DMS153 treated with DMSO at 0.1 percent for 48 hours (cell line): ENCODE results near the gene BICD1.

Source experiments
- DNase-seq: peaks from one replicate; lab custom pipeline; 2025; ENCODE audit not compliant: unreplicated experiment; lab: John Stamatoyannopoulos, UW

Gene BICD1

GRCh38 chr12:32322354-32322753 lies 215.7 kb downstream of the BICD1 start:
- DNase-seq: no peak

- no peak for DNase-seq
Observed at GRCh38 chr12:32331133-32331532, 224.5 kb downstream of the BICD1 start.

GRCh38 chr12:32332446-32332845 lies 225.8 kb downstream of the BICD1 start:
- no peak for DNase-seq

GRCh38 chr12:32334371-32334777 lies 227.7 kb downstream of the BICD1 start:
- DNase-seq: no peak

- no peak for DNase-seq
Observed at GRCh38 chr12:32336261-32336660, 229.6 kb downstream of the BICD1 start.

- no peak for DNase-seq
Observed at GRCh38 chr12:32343496-32343895, 236.8 kb downstream of the BICD1 start.

GRCh38 chr12:32344047-32344446 lies 237.4 kb downstream of the BICD1 start:
- no peak for DNase-seq

- DNase-seq: no peak
Observed at GRCh38 chr12:32353540-32353939, 246.9 kb downstream of the BICD1 start.

- DNase-seq: no peak
Observed at GRCh38 chr12:32357601-32358249, 251.1 kb downstream of the BICD1 start.

GRCh38 chr12:32360956-32361355 lies 254.3 kb downstream of the BICD1 start:
- no peak for DNase-seq

- no peak for DNase-seq
Observed at GRCh38 chr12:32362892-32363291, 256.2 kb downstream of the BICD1 start.

GRCh38 chr12:32365473-32366064 lies 258.9 kb downstream of the BICD1 start:
- peak; percentile 39 for DNase-seq

GRCh38 chr12:32366714-32367113 lies 260.1 kb downstream of the BICD1 start:
- no peak for DNase-seq

GRCh38 chr12:32367381-32367780 lies 260.7 kb downstream of the BICD1 start:
- DNase-seq: no peak

GRCh38 chr12:32369202-32369601 lies 262.6 kb downstream of the BICD1 start:
- no peak for DNase-seq

GRCh38 chr12:32377344-32378055 lies 270.9 kb downstream of the BICD1 start:
- DNase-seq: no peak

- no peak for DNase-seq
Observed at GRCh38 chr12:32379213-32379612, 272.6 kb downstream of the BICD1 start.

GRCh38 chr12:32379667-32380066 lies 273.0 kb downstream of the BICD1 start:
- no peak for DNase-seq

GRCh38 chr12:32382226-32382625 lies 275.6 kb downstream of the BICD1 start:
- no peak for DNase-seq

GRCh38 chr12:32390572-32391219 lies 284.0 kb downstream of the BICD1 start:
- peak; percentile 21 for DNase-seq

- DNase-seq: no peak
Observed at GRCh38 chr12:32395026-32395425, 288.4 kb downstream of the BICD1 start.

GRCh38 chr12:32397696-32398095 lies 291.0 kb downstream of the BICD1 start:
- peak; percentile 38 for DNase-seq
